GM12872 (cell line): ENCODE measurements around the gene FTSJ3.

ENCODE experiments used
- TF ChIP-seq, protein P1 (sequence below): IDR thresholded peaks from 3 replicates; pipeline ENCODE4 v1.5.1; 2011; ENCODE audit warnings: low read depth, mild to moderate bottlenecking, low read length, moderate library complexity; ENCODE audit not compliant: insufficient read depth

Gene FTSJ3

DNA sequence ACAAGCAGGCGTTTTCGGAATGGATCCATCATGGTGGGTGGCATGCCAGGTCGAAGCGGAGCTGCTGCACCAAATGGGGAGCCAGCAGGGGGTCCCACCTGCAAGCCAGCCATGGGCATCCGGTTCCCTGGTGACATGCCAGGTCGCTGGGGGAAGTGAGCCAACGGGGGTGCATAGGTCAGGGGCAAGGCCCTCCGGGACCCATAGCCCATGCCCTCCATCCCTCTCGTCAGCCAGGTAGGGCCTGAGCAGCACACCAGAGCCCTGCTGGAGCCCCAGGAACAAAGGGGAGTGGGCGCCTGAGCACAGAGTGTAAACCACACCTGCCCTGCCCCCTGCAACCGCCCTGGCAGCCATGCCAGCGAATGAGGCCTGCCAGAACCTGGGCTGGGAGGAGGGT, 10.0 kb upstream of the FTSJ3 start:
- TF ChIP-seq, protein P1, sequence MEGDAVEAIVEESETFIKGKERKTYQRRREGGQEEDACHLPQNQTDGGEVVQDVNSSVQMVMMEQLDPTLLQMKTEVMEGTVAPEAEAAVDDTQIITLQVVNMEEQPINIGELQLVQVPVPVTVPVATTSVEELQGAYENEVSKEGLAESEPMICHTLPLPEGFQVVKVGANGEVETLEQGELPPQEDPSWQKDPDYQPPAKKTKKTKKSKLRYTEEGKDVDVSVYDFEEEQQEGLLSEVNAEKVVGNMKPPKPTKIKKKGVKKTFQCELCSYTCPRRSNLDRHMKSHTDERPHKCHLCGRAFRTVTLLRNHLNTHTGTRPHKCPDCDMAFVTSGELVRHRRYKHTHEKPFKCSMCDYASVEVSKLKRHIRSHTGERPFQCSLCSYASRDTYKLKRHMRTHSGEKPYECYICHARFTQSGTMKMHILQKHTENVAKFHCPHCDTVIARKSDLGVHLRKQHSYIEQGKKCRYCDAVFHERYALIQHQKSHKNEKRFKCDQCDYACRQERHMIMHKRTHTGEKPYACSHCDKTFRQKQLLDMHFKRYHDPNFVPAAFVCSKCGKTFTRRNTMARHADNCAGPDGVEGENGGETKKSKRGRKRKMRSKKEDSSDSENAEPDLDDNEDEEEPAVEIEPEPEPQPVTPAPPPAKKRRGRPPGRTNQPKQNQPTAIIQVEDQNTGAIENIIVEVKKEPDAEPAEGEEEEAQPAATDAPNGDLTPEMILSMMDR, result no peak

DNA sequence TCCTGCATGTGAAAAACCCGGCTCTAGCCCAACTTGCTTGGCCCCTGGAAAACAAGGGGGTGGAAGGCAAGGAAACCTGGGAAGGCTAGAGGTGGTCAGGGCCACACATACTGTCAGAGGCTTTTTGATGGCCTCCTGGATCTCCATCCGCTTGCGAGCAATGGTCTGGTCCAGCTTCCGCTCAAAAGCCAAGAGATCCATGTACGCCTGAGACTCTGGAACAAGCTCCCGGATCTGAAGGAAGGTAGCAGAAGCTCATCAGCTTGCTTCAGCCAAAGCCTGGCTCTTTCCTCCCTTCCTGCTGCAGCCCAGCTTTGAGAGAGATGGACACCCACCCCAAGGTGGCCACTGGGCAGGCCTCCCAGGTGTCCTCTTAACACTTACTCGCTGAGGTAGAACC, 9.3 kb upstream of the FTSJ3 start:
- TF ChIP-seq, protein P1, result no peak

DNA sequence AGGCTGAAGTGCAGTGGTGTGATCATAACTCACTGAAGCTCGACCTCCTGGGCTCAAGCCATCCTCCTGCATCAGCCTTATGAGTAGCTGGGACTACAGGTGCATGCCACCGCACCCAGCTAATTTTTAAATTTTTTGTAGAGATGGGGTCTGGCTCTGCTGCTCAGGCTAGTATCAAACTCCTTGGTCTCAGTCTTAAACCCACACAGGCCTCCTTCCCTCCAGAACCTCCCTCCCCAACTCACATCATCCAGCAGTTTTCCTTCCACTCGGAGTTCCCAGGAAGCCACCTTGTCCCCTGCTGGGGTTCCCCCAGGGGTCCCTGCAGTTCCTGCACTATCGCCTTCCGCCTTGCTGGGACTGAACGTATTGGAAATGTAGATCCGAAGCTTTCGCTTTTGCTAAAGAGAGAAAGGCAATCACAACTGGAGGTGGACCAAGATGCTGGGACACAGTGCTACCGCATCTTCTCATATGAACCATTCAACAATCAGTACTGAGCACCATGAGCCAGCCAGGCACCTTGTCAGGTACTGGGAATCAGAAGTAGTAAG, 7.8 kb upstream of the FTSJ3 start:
- TF ChIP-seq, protein P1, result no peak

DNA sequence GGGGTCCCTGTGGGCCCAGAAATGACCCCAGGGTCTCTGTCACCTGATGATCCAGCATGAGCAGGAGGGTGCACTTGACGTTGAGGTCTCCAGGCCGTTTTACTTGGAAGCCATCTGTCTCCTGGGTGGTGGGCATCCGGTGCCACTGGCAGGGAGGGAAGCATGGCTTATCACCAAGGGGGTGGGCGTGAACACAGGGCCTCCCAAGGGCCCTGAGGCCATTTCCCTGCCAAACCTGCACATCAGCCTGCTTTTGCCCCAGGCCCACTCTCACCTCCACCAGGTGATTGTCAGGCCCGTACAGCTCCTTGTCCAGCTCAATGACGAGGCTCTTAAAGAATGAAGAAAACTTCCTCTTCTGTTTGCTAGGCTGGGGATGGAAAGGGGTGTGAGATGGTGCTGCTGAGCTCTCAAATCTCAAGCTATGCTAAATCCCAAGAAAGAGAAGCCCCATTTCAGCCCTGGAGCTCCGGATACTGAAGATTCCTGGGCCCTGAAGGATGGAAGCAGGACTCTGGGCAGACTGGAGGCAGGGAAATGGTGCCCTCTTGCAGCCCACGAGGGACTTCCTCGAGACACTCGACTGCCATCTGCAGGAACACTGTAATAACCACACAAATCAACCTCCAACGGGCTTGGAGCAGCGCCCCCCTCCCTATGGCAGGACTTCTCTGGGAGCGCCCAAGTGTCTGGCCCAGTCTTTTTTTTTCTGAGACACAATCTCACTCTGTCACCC, 7.1 kb upstream of the FTSJ3 start:
- TF ChIP-seq, protein P1, result peak; percentile 73

DNA sequence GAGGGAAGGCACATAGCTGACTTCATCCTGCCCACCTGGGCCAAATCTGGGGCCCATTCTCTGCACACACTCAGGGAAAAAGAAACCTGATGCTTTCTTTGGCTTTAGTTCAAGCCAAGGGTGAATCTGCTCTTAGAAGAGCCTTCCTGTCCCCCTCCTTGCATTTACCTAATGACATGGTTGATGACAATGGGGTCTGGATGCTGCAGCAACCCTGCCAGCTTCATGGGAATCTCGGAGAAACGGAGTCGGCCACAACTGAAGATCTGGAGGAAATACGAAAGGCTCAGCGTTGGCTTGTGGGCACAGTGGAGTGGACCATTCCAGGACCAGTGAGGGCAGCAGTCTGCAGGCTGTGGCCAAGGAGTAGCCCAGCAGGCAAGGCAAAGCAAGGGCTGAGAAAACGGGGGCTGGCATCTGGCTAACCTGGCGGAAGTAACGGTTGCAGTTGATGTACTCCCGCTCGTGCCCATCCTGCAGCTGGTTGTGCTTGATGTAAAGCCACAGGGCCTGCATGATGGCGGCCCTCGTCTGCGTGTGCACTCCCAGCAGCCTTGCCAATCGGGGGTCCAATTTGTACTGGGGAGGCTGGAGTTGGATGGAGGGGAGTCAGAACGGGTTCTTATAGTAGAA, 6.4 kb upstream of the FTSJ3 start:
- TF ChIP-seq, protein P1, result no peak

DNA sequence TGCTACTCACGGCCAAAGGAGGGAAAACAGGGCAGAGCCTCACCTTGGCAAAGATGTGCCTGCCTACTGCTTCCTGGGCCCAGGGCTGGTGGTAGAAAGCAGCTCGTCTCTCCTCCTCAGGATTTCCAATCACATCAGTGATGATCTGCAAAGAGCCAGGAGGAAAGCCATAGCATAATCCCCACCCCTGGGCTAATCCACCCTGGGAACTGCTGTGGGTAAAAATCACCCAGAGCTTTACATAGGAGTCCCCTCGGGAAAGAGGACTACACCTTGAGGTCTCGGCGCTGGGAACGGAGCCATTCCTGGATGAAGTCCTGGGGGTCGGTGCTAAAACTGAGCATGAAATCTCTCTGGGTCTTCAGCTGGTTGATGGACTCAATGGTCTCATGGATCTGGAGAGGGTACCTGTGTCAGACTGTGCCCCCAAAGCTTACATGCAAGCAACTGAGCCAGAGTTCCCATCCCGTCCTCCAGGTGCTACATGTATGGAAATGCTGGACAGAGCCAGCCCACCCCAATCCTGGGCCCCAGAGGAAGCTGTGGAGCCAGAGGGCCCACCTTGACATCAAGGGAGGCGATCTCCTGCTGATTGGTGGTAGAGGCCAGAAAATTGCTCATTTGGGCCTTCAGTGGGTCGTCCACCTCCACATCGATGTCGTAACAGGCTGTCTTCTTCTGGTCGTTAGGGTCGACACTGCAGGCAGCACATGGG, 5.7 kb upstream of the FTSJ3 start:
- TF ChIP-seq, protein P1, result no peak

DNA sequence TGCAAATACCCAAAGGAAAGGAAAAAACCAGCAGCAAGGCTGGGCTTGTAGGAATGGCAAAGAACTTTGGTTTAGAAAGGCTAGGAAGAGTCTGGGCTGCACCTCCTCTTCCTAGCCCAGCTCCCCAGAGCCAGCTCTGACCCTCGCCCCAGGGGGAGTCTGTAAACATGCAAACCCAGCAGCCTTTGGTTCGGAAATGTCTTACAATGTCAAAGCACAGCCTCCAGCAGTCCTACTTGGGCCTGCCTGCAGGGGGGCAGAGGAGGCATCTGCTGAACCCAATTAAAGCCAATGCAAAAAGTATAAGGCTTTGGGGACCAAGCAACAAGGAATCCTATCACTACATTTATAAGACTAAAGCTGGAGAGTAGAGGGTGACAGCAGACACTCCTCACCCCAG, 5.0 kb upstream of the FTSJ3 start:
- TF ChIP-seq, protein P1, result 0 out of 3 replicates have a peak, but pooled peaks have one; percentile 23
